ENCODE data around the gene APOD.
"Not testable (repeated sequence)": the region's sequence is repeated elsewhere in the genome, so short reads cannot be mapped to it uniquely, and the experiment has no call there.

APOD gene

DNA sequence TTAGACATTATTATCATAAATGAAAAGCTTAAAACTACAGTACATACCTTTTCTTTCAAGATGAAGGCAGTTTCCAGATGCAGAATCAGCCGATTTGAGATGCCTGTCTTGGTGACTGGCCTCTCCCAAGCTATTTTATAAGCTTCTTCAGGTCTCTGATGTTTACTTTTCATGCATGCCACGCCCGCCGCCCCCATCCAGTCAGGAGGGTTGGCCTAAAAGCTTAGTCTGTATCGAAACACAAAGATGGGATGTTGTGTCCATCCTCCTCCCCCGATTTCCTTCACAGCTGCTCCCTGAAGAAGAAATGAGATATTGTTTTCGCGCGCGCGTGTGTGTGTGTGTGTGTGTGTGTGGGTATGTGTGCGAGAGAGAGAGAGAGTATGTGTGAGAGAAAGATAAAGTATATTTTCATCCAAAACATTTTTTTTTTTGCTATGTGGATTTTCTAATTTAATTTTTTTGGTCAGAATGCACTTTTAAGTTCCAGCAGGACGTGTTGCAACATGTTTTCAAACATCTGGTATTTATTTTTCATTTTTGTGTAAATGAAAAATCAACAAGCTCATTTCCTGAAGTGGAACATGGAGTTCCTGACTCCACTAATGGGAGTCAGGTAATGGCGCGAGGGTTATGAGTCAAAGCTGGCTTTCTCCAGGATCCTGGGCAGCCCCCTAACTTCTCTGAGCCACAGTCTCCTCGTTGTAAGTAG is at the start of gene APOD:
APOD (minus strand) TSS at position 110 of the 712 bp plus-strand sequence. CDS start 4,479 bp downstream, outside the sequence.
- DNase-seq (ENCODE audit: low read depth in 2 of 2): no peak

DNA sequence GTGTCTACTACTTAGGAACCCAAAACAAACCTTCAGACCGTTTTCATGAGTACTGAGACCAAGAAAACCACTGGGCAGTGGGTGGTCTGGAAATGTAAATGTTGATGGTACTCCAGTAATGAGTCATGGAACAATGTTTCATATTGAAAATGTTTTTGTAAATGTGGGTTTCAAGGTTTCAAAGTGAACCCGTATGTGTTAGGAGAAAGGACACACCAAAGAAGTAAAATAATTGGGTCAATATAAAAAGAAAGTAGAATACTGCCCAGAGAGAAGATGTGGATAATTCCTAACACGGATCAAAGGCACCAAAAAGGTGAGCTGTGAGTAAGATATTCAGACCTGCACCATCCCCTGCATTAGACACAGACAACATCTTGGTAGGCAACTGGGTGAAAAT is 49.6 kb upstream of the APOD start:
- DNase-seq (ENCODE audit: low read depth in 2 of 2): not testable (repeated sequence)

DNA sequence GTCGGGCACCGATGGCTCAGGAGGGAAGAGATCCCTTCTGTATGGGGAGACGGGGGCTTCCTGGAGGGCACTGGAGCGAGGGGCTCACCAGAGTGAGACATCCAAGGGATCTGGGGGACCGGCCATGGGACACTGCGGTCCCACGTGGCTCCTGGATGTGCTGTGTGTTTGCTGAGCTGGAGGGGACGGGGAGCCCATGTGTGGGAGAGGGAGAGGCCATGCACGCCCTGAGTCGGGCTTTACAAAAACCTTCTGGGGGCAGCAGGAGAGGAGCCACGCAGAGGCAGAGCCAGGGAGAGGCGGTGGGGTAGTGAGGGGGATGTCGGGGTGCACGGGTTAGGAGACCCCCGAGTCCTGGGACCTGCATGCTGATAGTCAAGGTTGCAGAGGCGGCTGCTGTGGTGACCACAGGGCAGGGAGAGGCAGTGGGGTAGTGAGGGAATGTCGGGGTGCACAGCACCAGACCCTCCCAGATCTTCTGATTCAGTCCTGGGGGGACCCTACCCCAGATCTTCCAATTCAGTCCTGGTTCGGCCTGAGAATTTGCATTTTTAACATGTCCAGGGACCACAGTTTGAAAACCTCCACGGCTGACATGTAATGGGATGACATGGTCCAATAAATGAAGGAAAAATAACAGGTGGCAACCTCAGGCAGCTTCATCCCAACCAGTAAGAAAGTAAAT is 48.9 kb upstream of the APOD start:
- not testable (repeated sequence) for DNase-seq (ENCODE audit: low read depth in 2 of 2)

- DNase-seq (ENCODE audit: low read depth in 2 of 2): not testable (repeated sequence)
These were observed 48.3 kb upstream of the APOD start for GRCh38 chr3:195632046-195632445.

DNA sequence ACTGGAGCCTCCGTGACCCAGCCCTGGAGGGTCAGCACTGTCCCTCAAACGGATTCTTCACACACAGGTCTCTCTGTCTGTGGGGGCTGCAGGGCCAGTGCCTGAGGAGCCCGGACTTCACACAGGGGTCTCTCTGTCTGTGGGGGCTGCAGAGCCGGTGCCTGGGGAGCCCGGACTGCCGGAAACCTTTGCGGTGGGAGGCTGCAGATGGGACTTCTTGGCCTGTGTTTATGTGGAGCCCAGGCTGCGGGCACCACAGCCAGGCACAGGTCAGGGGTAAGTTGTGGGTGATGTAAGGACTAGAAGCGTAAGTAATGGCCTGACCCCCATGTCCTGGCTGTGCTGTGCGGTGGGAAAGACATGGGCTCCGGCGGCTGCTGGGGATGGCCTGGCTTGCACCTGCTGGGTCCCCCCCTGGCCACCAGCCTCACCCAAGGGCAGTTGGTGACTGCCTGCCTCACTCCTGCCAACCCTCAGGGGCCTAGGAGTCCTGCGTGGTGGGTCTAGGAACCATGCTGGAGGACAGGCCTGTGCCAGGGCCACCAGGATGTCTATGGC is 47.3 kb upstream of the APOD start:
- DNase-seq (ENCODE audit: low read depth in 2 of 2): not testable (repeated sequence)

- not testable (repeated sequence) for DNase-seq (ENCODE audit: low read depth in 2 of 2)
These were observed 46.6 kb upstream of the APOD start for GRCh38 chr3:195630086-195630917.

- not testable (repeated sequence) for DNase-seq (ENCODE audit: low read depth in 2 of 2)
These were observed 45.9 kb upstream of the APOD start for GRCh38 chr3:195629682-195630081.

DNA sequence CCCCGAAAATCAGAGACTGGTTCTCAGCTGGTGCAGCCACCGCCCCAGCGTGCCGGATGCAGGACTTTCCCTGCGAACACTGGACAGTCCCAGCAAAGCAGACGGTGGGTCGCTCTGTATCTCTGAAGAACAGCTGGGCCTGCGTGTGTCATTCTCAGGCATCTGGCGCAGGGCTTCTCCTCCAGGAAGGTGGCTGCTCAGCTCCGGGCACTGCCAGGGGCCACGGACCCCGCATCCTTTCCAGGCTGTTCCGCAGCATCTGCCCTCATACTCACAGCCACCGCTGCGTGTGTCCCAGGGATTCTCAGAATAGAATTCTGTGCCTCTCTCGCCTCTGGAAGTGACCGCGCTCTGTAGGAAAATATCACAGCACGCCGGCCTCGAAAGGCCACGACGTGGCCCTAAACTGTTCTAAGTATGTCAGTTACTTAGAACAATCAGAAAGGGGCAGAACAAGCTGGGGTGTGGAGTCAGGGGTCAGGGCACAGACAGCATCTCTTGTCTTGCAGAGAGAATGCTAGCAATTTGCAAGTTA is 44.7 kb upstream of the APOD start:
- DNase-seq (ENCODE audit: low read depth in 2 of 2): not testable (repeated sequence)

DNA sequence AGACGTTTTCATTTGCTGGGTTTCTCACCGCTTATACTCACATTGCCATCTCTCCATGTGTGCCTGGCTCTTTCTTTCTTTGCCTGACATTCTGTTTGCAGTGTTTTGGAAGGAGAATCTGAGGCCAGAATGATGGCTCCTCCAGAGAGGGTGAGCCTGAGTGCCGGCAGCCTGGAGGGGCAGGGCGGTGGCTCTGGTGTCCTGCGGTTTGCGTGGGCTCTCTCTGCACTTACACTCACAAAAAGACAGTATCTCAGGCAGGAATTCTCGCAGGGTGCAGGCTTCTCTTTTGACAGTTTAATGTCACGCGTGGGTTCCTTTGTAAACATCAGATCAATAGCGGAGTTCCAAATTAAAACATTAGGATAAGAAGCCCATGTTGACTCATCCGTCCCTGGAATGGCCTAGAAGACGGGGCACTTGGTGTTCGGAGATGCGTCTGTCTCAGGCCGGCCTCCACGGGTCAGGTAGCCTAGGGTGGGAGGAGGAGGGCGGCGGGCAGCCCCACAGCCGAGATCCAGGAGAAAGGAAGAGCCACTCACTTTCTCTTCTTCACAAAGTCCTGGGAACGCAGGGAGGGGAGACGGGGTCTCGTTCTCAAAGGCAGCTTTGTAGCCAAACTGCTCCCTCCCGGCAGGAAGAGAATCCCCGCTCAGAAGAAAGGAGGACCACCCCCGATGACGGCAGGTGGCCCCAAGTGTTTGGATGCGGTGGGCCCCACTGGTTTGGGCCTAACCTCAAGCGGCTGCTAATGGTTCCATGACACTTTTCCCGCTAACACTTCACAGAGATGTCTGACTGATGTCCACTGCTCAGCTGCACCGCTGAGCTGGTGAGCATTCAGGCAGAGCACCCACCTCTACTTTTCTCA is 44.0 kb upstream of the APOD start:
- not testable (repeated sequence) for DNase-seq (ENCODE audit: low read depth in 2 of 2)

DNA sequence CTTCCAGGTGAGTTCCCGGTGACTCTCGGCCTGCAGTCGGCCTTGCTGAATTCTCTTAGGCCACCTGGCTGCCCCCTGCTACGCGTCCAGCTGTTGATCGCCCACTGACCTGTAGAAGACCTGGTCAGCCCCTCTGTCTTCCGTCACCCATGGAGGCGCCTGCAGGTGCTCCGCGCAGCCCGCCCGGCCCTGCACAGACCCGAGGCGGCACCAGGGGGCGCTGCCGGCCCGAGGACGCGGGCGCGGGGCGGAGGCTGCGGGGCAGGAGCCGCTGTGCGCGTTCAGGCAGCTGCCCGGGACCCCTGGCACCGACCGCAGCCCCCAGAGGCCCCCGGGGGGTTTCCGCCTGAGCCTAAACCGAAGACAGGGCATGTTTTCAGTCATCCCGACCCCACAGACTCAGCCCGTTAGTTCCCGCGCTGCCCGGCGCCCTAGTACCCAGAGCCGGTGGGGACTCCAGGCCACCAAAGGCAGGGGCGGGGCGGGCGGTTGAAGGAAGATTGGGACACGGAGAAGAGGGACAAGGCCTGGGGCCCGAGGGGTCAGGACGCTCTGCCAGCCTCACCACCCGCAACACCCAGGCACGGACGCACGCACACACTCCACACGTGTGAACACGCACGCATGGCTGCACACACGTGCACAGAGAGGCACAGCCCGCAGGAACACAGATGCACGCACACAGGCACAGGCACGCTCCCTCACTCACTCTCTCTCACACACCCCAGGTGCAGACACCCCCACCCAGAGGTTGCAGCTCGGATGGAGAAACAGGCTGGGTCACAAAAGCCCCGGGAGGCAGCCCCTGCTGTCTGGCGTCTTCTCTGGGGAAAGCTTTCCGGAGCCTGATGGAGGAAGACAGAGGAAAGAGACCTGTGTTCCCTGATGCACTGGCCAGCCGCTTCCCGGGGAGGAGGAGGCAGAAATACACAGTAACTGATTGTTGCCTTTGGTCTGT is 41.1 kb upstream of the APOD start:
- not testable (repeated sequence) for DNase-seq (ENCODE audit: low read depth in 2 of 2)

DNA sequence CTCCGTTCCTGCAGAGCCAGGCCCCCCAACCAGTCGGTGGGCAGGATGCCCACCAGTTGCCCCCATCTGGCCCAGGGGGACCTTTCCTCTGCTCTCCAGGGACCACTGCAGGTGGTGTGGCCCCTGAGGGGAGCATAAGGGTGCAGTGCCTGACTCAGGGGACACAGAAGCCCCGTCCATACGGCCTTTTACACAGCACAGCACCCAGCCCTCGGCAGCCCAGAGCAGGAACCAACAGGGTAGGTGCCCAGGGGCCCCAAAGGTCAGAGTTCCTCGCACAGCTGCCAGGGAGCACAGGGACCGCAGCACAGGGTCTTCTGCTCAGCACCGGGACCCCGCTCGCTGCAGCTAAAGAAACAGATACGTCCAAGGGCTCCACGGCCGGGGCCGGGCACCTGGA is 40.4 kb upstream of the APOD start:
- DNase-seq (ENCODE audit: low read depth in 2 of 2): not testable (repeated sequence)

GRCh38 chr3:195623217-195623965 is 39.7 kb upstream of the APOD start:
- DNase-seq (ENCODE audit: low read depth in 2 of 2): not testable (repeated sequence)

- not testable (repeated sequence) for DNase-seq (ENCODE audit: low read depth in 2 of 2)
These were observed 38.9 kb upstream of the APOD start for GRCh38 chr3:195622523-195623170.

GRCh38 chr3:195622012-195622411 is 38.3 kb upstream of the APOD start:
- DNase-seq (ENCODE audit: low read depth in 2 of 2): not testable (repeated sequence)

DNA sequence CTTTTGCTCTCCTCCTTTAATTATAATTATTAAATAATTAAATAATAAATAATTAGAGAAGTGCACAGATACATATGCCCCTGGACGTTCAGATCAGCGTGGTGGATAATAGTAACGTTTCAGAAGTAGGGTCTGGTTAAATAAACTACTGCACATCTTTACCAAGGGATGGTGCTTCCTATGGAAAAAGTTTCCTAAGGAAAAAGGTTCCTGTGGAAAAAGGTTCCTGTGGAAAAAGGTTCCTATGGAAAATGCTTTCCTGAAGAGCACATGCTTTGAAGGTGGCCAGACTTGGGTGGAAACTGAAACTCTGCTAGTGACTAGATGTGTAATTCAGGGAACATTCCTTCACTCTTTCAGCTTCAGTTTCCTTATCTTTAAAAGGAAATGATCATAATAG is 37.4 kb upstream of the APOD start:
- DNase-seq (ENCODE audit: low read depth in 2 of 2): not testable (repeated sequence)

DNA sequence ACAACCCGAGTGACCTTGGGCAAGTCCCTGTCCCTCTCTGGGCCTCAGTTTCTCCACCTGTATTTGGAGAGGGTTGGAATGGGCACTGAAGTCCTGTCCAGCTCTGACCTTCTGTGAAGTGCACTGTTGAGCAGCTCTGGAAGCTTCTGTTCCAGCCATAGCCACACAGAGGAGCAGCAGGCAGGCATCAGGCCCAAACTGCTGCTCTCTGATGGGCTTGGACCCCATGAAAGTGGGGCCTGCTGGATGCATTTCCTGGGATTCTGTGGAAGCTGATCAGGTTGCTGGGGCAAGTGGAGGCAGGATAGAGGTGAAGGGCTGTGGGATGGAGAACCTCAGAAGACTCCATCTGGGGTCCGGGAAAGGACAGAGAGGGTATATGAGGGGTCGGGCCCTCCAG is 36.7 kb upstream of the APOD start:
- not testable (repeated sequence) for DNase-seq (ENCODE audit: low read depth in 2 of 2)

- DNase-seq (ENCODE audit: low read depth in 2 of 2): not testable (repeated sequence)
These were observed 36.0 kb upstream of the APOD start for GRCh38 chr3:195619591-195620369.
